Activated B cell treated with CpG ODN at 0.5 μM for 24 hours (primary cell): ENCODE results near the gene LAG3. TPM values are rescaled to one million over a fixed set of nuclear protein-coding genes. Genes with fewer than 3 reads are reported as not detected.

Experiments used
- ATAC-seq: fragments of 200-7000 bp; cut with Tn5 transposase; one replicate; pipeline ENCODE4 v1.10.0; 2021; ENCODE audit warnings: low read depth, mild to moderate bottlenecking, moderate library complexity
- CTCF ChIA-PET: fragments of 350-600 bp; sonication (Branson Sonifier 250); formaldehyde crosslinking; loops from one replicate; lab custom pipeline; 2021; ENCODE audit warnings: antibody characterized with exemption; lab: Charles Lee
- POLR2A ChIA-PET: fragments of 350-600 bp; sonication (Branson Sonifier 250); formaldehyde crosslinking; loops from one replicate; lab custom pipeline; 2021; ENCODE audit warnings: antibody characterized with exemption; lab: Charles Lee
- DNase-seq: peaks from one replicate; pipeline ENCODE4 v3.0.0; 2022
- H3K27ac Mint-ChIP-seq: one replicate; pipeline ENCODE4 v1.8.0; 2020; ENCODE audit warnings: mixed read lengths
- H3K27me3 Mint-ChIP-seq: one replicate; pipeline ENCODE4 v1.8.0; 2021; ENCODE audit warnings: mixed read lengths
- H3K36me3 Mint-ChIP-seq: one replicate; pipeline ENCODE4 v1.8.0; 2021; ENCODE audit warnings: low read depth, mixed read lengths
- H3K4me1 Mint-ChIP-seq: one replicate; pipeline ENCODE4 v1.8.0; 2021; ENCODE audit warnings: mixed read lengths
- H3K4me3 Mint-ChIP-seq: one replicate; pipeline ENCODE4 v1.8.0; 2020; ENCODE audit warnings: mild to moderate bottlenecking, mixed read lengths
- H3K9me3 Mint-ChIP-seq: one replicate; pipeline ENCODE4 v1.8.0; 2020; ENCODE audit warnings: mixed read lengths
- intact Hi-C: fragments of 100-400 bp; cut with micrococcal nuclease; formaldehyde crosslinking; loops from one replicate; pipeline ENCODE4 v1.15.1; 2024
- total RNA-seq: library from RNA; stranded (reverse); gene quantifications from 2 replicates; pipeline ENCODE4 v1.2.3, GENCODE V29; 2022
- TF ChIP-seq, protein P1 (sequence below): fragments of 200-600 bp; IDR thresholded peaks from one replicate; pipeline ENCODE4 v1.8.0; 2022; ENCODE audit warnings: antibody characterized with exemption, mild to moderate bottlenecking

The LAG3 gene
- total RNA-seq, 1 donor from 2014 or later: not detected

DNA sequence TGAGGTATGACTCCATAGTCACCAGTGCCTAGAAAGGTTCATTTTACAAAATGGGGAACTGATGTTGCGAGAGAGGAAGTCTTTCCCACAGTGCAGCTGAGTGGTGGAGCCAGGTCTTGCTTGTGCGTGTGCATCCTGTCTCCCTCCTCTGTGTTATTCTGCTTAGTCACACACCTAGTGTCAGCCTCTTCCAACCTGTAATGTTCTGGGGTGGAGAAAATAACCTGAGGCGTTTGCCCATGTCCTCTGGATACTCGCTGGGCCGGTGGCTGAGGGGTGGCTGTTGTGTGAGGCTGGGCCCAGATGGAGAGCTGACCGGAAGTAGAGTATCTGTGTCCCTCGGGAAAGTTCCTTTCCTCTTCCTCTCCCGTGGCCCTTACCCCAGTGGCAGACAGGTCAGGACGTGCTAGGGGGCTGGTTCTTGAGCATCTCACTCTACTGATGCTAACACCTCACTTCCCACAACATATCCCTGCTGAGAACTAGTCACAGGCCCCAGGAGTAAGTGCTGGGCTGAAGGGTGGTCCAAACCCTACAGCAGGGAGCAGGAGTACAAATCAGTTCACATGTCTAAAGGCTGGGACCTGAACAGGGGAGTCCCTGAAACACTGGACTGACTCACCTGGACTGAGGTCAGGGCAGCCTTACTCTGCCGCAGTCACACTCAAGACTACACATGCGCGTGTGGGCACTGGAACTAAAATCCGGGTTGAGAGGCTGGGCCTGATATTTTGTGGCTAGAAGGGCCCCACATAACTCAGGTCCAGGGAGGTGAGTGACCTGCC lies 26.4 kb upstream of the LAG3 start:
- POLR2A ChIA-PET: interaction anchor here (0.6 to 4.0 kb wide), 6 partner anchors 7 to 118 kb away, joined by 3 to 18 read pairs (median 8); partner anchors contain the start of genes CDCA3, COPS7A, MLF2 and USP5
- Mint-ChIP-seq H3K4me3 (peak overlapping the region; percentile 53), H3K36me3 (peaks cover 44% of the 10 kb centered on the region), H3K4me1 (peaks cover 23% of the 10 kb centered on the region), H3K9me3 (peaks cover 4% of the 10 kb centered on the region), H3K27ac (peak overlapping the region; percentile 95), H3K27me3 (no peaks in the 10 kb centered on the region)
- CTCF ChIA-PET: interaction anchor here (1.2 to 1.4 kb wide), 2 partner anchors 21 to 33 kb away, joined by 4 read pairs; partner anchors contain the start of gene PTMS
- DNase-seq (peak; percentile 25), ATAC-seq (peak; percentile 96)
- TF ChIP-seq, protein P1, sequence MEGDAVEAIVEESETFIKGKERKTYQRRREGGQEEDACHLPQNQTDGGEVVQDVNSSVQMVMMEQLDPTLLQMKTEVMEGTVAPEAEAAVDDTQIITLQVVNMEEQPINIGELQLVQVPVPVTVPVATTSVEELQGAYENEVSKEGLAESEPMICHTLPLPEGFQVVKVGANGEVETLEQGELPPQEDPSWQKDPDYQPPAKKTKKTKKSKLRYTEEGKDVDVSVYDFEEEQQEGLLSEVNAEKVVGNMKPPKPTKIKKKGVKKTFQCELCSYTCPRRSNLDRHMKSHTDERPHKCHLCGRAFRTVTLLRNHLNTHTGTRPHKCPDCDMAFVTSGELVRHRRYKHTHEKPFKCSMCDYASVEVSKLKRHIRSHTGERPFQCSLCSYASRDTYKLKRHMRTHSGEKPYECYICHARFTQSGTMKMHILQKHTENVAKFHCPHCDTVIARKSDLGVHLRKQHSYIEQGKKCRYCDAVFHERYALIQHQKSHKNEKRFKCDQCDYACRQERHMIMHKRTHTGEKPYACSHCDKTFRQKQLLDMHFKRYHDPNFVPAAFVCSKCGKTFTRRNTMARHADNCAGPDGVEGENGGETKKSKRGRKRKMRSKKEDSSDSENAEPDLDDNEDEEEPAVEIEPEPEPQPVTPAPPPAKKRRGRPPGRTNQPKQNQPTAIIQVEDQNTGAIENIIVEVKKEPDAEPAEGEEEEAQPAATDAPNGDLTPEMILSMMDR: no peak
- intact Hi-C loops: loop anchor here (1.0 kb wide), 1 partner anchor 22 kb away; the partner anchor contains the start of gene COPS7A

DNA sequence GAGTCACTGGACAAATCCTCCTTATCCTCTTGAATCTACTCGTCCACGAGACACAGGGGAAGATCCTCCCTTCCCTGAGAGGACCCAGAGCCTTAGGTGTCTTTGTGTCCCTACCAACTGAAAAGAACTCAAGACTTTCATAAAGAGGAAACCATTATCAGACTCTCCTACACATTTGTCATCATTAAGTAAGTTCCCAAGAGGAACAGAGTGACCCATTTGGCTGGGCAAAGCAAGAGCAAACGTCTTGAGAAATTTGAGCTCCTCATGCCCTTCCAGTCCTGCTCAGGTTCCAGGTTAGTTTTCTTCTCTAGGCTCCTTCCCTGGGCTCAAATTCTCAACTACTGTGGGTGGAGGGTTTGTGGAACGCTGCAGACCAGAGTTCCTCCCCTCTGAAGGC lies 25.1 kb upstream of the LAG3 start:
- DNase-seq: no peak
- POLR2A ChIA-PET: interaction anchor here (0.6 to 3.3 kb wide), 2 partner anchors 23 to 197 kb away, joined by 4 to 18 read pairs; partner anchors contain the start of gene COPS7A
- TF ChIP-seq, protein P1: no peak
- Mint-ChIP-seq H3K36me3 (peaks cover 51% of the 10 kb centered on the region), H3K4me1 (peaks cover 29% of the 10 kb centered on the region), H3K27ac (peak overlapping the region; percentile 66), H3K27me3 (no peaks in the 10 kb centered on the region), H3K4me3 (no peak overlapping the region), H3K9me3 (peaks cover 4% of the 10 kb centered on the region)
- CTCF ChIA-PET: interaction anchor here (0.6 kb wide), 1 partner anchor 19 kb away, joined by 3 read pairs; the partner anchor contains the start of gene PTMS
- ATAC-seq: no peak
- intact Hi-C loops: no loop called here

DNA sequence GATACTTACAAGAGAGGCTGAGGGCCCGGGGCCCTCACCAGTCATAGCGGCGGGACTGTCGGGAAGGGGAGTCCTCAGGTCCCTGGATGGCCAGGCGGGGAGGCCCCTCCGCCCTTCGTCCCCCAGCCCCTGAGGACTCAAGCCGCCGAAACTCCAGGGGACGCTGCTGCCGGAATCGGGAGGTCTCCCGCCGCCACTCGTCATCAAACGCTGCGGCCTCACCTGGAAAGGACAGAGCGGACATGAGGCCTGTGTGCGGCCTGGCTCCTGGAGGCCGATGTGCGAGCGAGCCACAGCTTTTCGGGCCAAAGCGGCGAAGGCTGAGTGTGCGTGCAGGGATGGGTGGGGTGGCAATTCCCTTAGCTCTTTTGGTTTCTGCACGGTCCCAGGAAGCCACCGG lies 23.6 kb upstream of the LAG3 start:
- H3K36me3 Mint-ChIP-seq: peaks cover 53% of the 10 kb centered on the region
- ChIA-PET CTCF (no interaction called here), POLR2A (no interaction called here)
- intact Hi-C loops: no loop called here
- H3K4me1 Mint-ChIP-seq: peaks cover 36% of the 10 kb centered on the region
- no peak for DNase-seq
- H3K4me3 Mint-ChIP-seq: no peak overlapping the region
- no peak overlapping the region for H3K27ac Mint-ChIP-seq
- TF ChIP-seq, protein P1: no peak
- no peak for ATAC-seq
- no peaks in the 10 kb centered on the region for H3K9me3 Mint-ChIP-seq
- no peaks in the 10 kb centered on the region for H3K27me3 Mint-ChIP-seq

DNA sequence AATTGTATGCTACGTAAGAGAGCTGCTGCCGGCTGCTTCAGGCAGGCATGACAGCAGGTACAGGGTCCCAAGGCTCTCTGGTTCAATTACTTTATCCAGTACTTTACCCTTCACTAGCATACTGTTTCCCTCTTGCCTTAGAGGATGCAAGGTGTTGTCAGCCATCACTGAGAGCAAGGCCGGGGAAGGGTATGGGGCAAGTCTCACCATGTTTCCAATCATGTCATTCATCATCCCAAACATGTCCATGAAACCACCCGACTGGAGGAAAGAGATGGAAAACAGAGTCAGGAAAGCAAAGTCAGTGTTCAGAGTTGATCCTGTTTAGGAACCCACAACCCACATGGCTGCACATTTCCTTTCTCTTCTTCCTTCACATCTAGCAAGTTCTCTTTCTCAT lies 21.8 kb upstream of the LAG3 start:
- Mint-ChIP-seq H3K4me1 (peaks cover 30% of the 10 kb centered on the region), H3K27me3 (no peaks in the 10 kb centered on the region), H3K27ac (no peak overlapping the region), H3K36me3 (peaks cover 53% of the 10 kb centered on the region), H3K4me3 (no peak overlapping the region), H3K9me3 (no peaks in the 10 kb centered on the region)
- TF ChIP-seq, protein P1: no peak
- ChIA-PET POLR2A (no interaction called here), CTCF (no interaction called here)
- intact Hi-C loops: loop anchor here (5.0 kb wide), 1 partner anchor 192 kb away; the partner anchor contains the start of genes C12orf57 and RNU7-1
- DNase-seq (no peak), ATAC-seq (no peak)

DNA sequence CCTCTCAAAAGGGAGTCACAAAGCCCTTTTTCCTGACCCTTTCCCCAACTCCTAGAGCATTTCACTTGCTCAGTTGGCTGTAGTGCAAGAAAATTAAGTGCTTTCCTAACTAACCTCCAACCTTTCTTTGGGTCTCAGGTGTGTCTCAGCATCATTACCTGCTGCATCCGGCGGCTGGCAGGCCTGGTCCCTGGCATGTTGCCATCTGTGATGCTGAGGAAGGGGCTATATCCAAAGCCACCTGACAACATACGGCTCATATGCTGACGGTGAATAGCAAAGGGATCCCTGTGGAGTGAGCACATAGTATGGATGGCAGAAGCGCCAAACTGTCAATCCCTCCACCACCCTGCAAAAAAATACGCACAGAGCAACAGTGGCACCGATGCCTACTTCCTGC lies 20.6 kb upstream of the LAG3 start:
- DNase-seq (no peak), ATAC-seq (no peak)
- Mint-ChIP-seq H3K4me1 (peaks cover 20% of the 10 kb centered on the region), H3K36me3 (peaks cover 48% of the 10 kb centered on the region), H3K27me3 (no peaks in the 10 kb centered on the region), H3K27ac (peak overlapping the region; percentile 99), H3K9me3 (no peaks in the 10 kb centered on the region), H3K4me3 (peak overlapping the region; percentile 93)
- intact Hi-C loops: loop anchor here (2.0 to 5.0 kb wide), 3 partner anchors 55 to 357 kb away; partner anchors contain the start of genes C12orf57, C1RL and RNU7-1
- ChIA-PET CTCF (interaction anchor here (2.6 to 3.7 kb wide), 2 partner anchors 14 to 73 kb away, joined by 15 to 64 read pairs; partner anchors contain the start of gene PTMS), POLR2A (interaction anchor here (0.5 to 4.3 kb wide), 10 partner anchors 14 to 1279 kb away, joined by 3 to 94 read pairs (median 20); partner anchors contain the start of genes CDCA3, COPS7A, LPAR5 and PTMS)
- TF ChIP-seq, protein P1: no peak
